Renal cortical epithelial cell (primary cell): Measurements from ENCODE around the gene TCF4. TPM values are rescaled to one million over a fixed set of nuclear protein-coding genes. Genes with fewer than 3 reads are reported as not detected.
A peak's percentile ranks its signal among the peaks of the same experiment; 100 is the strongest.

Source experiments
- DNase-seq: peaks from one replicate; pipeline ENCODE4 v3.0.0-alpha.2; 2011; ENCODE audit warnings: low read depth
- total RNA-seq: library from RNA; depleted of rRNA; stranded (reverse); fragments of >200 nt; gene quantifications from 2 replicates; pipeline ENCODE4 v1.2.3, GENCODE V29; 2014

TCF4 gene
- total RNA-seq, 1 donor from 2014 or later = 11.0 TPM

GRCh38 chr18:55323051-55323994, 264.7 kb downstream of the TCF4 start:
- DNase-seq = no peak

DNA sequence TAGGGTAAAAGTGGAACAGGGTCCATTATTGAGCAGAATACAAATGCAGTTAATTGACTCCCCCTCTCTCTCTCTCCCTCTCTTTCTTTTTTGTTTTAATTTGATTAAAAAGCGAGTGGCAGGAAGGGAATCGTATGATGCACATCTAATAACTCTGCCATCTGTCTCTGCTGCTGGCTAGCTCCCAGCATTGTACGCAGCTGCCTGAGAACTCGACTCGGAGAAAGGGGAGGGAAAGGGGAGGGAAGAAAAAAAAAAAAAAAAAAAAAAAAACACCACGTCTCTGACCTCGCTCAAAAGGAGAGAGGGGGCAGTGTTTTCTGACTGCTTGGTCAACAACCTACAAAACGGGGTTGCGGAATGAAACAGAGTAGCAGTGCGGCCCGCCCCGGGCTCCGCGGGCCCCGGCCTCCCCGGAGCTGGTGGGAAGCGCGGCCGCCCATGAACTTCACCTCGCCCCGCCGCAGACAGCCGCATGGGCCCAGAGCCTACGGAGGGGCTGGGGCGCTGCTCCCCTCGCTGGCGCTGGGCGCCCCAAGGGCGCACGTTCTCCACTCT, 265.7 kb downstream of the TCF4 start:
- peak; percentile 78 for DNase-seq

GRCh38 chr18:55321265-55322177, 266.5 kb downstream of the TCF4 start:
- peak; percentile 49 for DNase-seq

DNA sequence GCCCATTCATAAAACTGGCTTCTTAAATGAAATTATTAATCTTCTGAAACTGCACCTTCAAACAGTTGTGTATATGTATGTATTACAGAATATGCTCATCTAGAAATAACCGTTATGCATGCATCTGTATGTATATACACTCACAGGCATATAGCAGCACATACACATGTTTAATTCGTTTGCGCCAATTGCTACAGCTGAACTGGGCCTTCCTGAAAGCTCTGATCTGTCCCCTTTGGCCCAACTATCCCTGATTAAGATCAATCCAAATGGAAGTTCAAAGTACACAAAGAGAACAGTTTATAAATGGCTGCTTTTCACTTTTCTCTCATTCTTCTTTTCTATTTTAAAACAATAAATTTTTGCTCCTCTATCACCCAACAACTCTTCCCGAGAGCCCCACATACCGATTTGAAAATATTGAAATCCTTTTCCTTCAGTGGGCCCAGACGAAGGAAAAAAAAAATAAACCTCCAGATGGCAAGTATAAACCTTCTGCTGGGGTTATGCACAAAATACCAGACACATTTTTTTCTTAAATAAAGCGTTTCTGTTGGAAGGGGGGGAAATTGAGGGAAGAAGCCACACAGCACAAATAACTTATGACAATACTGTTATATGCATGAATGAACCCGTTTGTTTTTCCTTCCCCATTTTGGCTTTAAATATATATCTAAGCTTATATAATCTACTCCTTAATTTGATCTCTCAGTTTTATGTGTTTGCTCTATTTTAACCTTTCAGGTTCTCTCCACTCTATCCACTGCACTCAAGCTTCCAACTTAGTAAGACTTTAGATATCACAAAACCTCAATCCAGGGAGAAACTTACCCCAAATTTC, 267.3 kb downstream of the TCF4 start:
- DNase-seq = no peak

DNA sequence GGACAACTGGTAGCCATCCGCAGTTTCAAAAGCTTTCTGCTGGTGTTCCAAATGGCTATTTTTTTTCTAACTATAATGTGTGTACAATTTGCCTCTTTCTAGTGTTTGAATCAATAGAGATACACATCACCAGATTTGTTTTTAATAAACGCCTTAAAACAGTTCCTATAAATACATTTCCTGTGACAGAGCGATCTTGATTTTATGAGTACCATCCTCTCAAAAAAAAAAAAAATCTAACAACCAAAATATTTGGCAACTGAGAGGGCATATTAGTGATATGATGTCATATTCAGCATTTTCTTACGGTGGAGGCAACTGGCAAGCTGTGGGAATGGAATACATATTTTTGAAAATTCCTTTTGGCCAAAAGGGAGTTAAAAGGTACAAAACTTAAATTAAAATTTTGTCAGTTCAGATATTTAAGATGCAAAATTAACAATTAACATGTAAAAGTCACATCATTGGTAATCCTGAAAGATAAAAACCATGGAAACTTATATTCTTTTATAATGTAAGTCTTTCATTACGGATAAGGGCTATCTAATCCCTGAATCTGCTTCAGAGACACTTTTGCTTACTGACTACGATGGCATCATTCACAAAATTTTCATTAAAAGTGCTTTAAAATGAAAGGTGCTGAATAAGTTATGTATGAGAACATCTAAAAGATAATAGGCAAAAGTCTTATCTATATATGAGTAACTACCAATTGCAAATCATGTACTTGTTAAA, 268.4 kb downstream of the TCF4 start:
- DNase-seq = no peak

DNA sequence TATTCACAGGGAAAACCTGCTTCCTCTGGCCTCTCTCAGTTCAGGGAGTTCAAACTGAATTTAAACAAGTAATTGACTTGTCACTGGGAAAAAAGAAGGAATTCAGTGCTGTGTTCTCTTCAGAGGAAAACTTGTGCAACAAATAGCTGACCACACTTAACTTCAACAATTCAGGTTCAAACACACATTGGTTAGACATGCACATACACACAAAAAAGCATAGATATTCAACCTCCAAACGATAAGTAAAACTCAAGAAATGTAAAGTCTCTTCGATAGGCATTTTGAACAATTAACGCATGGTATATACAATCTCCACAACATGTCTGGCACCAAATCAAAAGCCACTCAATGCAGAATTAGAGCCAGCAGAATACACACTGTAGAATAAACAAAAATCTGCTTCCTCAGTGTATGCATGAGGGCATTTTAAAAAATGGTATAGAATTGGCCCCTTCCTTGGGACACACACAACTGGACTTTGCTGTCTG, 269.0 kb downstream of the TCF4 start:
- no peak for DNase-seq

- DNase-seq = no peak
Observed at GRCh38 chr18:55317864-55318263, 270.1 kb downstream of the TCF4 start.

DNA sequence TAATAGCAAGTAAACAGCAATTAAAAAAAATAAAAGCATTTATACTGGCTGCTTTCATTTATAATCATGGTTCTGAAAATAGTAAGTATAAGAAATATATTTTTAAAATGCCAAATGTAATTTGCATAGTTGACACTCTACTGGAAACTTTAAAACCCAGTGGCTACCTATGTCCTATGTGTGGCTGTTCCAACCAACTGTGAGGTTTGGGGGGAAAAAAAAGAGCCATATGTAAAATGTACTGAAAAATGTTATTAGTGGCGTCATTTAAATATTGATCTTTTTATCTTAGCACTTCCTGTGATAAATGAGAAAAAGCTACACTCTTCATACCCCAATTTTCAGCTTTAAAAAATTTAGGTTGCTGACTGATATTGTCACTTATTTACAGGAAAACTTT, 270.7 kb downstream of the TCF4 start:
- DNase-seq = no peak

DNA sequence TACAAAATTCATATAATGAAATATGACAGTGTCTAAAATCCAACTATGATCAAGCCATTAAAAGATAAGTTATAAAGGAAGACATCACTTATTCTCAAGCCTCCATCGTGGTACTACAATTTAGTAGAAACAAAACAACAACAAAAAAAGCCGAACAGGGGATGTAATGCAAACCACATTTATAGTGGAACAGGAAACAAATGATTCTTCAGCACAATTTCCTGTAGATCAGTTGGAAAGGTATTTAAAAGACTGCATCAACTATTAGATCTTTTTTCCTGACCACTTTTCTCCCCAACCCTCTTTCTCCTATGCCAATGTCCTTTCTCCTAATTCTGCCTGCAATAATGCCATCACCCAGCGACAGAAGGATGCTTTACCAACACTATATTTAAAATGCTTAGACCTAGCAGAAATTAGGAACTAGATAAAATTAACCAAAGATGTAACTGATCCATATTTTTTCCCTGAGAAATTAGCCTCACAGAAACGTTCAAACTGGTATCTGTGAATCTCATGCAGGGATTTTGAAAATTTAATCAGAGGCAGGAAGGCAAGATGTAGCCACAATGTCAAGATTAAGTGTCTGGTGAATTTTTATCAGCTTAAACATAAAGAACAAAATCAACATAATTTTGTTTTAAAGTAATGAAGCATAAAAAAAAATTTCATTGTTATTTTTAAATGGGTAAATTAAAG, 271.4 kb downstream of the TCF4 start:
- no peak for DNase-seq

- DNase-seq = no peak
Observed at GRCh38 chr18:55314615-55315237, 273.3 kb downstream of the TCF4 start.

DNA sequence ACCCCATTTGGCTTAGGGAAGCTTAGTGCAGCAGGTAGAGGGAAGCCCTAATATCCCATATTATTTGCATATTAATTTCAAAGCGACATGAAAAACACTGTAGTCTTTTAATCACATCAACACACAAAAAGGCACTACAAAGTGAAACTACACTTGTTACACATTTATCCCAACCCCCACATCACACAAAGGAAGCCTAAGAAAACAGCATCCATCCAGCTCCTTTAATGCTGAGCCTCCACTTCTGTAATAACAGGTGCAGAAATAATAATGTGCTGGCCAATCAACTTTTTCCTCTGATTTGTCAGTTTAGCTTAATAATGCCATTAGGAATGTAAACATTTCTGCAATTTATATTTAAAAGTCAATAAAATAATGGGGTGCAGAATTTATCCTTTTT, 274.0 kb downstream of the TCF4 start:
- DNase-seq = no peak

DNA sequence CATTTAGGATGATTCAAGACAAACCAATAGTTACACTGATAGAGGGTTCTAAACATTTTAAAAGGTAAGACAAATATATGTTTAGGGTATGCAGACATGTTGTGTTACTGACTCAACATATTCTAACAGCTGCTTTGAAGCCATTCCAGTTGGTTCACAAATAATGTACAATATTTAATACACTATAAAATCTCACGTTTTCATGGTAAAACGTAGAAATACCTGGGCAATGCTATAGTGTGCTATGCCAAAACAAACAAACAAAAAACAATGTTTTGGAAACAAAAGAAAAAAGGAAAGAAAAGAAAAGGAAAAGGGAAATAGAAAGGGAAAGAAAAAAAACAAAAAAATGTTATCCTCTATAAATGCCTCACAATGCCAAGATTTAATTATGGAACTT, 277.1 kb downstream of the TCF4 start:
- DNase-seq = no peak

DNA sequence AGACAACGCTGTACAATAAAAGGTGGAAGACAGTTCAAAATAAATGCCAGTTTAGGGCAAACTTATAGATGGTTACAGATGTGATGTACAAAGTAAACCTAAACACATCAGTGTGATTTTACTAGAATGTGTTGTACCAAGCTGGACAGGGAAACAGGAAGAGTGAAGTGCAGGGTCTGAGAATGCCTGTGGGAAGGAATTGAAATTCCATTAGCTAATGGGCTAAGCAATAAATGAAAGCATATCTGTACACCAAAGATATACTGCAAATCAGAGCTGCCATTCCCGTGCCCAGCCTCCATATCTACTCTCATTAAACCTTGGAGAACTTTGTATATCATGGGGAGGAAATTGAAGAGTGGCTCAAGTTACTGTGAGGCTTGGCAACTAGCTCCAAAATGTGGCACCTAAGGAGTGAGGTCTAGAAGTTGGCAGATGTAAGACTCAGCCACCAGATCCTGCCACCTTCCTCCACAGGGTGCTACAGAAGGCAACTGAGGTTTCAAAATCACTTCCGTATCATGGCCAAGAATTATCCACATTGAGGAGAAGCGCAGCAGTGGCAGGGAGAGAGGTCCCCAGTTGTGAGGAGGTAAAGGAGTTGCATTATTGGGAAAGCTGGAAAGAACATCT, 277.8 kb downstream of the TCF4 start:
- DNase-seq = no peak

DNA sequence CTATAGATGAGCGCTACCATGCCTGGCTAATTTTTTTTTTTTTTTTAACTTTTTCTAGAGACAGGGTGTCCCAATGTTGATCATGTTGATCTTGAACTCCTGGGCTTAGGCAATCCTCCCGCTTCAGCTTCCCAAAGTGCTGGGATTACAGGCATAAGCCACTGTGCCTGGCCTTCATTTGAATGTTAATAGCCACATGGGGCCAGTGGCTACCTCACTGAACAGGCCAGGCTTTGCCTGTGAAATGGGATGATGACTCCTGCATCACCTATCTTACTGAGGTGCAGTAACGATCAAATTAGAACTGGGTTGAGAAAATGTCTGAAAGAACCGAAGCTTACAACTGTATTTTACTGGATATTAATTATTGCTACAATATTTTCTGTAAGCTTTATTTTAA, 278.7 kb downstream of the TCF4 start:
- DNase-seq = no peak

DNA sequence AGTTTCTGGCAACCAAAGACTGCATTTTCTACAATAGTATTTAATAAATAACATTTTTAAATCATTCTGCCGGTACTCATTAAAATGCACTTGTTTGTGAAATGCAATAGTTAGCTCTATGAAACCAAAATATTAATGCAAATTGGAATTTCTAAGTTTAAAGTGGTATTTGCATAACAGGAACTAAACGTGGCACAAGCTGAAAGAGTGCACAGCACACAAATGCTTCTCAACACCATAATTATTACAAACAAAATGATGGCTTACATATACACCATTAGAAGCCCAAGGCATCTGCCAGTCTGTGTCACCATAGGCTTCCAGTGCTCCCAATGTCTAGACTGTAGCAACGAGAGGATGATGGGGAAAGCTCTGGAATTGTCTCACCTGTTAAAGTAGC, 280.5 kb downstream of the TCF4 start:
- DNase-seq = no peak

DNA sequence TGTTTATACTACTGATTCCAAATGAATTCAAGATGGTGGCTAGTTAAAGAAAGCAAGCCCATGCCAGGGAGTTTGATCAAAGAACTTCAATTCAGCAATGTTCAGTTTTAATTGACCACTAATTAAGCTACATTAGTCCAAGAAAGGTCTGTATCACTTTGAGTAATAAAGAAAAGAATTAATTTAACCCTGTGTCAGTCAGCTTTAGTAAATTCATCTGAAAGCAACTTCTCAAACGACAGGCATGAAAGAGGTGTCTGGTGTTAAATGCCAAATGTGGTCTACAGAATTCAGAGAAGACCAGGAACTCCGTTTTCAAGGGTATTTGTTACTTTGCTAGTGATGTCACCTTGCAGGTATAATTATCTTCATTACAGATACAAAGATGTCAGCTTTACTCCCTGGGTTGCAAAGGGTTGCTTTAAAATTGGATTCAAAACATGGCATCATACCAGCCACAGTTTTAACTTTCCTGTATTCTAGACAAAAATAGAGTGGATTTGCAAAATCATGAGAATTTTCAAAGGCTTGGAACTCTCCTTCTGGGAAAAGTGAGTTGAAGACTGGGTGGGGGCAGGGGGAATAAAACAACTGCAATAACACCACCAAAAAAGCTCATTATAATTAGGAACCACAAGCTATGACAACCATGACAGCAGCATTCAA, 281.5 kb downstream of the TCF4 start:
- DNase-seq = no peak

DNA sequence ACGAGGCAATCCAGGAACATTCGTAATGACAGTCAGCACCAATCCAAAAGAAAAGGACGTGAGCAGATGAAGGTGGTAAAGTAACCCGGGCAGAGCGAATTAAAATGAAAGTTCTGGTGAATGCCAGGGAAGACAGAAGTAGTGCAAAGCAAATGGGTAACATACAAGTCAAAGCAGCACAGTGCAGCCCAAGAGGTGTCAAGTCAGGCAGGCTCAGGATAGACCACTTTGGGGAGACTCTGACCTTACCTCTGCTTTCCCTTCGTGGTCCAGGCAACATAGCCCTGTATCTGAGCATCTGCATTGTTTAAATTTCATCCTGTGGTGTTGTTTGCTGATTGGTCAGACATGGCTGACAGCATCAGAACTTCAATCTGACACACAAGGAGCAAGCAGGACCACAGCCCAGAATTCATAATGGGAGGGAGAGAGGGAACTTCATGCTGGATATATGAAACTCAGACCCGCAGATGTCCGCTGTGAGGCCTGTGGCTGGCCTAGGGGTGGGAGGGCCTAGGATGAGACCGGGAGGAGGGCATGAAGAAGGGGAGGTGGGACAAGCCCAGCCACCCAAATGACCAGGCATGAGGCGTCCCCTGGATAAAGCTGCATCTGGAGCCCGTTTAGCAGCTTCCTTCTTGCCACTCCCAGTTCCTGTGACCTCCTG, 285.7 kb downstream of the TCF4 start:
- DNase-seq = no peak

- no peak for DNase-seq
Observed at GRCh38 chr18:55301824-55302166, 286.2 kb downstream of the TCF4 start.
